ENCODE results near the gene CISD1. TPM values are rescaled to one million over a fixed set of nuclear protein-coding genes. Genes with fewer than 3 reads are reported as not detected.
A peak's percentile ranks its signal among the peaks of the same experiment; 100 is the strongest.

Gene CISD1
- polyA plus RNA-seq, 4 donors = 48.4 to 58.0 (median 54.6) TPM

DNA sequence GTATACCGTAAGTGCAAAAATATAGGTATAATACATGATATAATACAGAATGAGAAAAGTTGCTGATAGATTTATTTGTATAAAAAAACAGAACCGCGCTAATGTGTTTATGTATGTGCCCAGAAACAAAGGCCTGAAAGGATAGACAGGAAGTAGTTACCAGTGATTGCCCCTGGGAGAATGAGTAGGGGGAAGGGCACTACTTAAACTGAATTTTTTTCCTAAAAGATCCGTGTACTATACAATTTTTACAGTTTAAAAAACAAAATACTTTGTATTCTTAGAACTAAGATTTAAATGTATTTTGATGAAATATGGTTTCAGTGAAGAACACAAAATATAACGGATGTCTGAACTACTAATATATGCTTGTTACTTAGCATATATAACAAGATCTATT is 4.2 kb upstream of the CISD1 start:
- DNase-seq (ENCODE audit: low read depth in 4 of 4, low spot score in 2 of 4) = no peak

GRCh38 chr10:58265249-58265648 is 3.7 kb upstream of the CISD1 start:
- no peak for DNase-seq (ENCODE audit: low read depth in 4 of 4, low spot score in 2 of 4)

DNA sequence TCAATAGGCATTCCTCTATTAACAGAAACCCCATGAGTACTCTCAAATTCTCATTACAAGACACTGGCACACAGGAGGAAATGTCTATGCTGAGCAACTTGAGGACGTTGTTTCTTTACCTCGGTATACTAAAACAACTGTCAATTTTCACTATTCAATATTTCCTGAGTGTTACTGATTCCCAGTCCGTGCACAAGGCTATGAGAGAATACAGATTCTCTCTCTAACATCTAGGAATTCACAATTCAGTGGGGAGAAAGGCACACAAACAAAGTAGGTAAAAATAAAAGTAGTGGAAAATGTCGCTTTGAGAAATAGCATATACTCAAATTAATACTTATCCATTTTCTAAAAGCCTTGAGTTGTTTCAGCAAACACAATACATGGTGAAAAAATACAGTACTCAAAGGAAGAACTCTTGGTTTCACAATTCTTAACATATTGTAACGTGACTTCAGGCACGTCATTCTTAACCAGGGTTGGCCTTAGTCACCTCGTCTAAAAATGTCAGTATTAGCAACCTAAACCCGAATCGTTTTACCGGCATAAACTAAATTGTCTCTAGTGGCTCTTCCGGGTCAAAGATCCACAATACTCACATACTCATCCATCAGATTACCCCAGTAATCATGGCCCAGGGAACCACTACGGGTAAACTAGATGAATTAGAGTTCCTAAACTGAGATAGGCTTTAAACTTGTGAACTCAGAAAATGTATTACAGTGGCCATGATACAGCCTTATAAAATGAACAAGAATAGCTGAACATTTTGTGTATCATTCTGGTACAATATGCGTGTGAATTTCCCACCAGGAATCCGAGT is 2.7 kb upstream of the CISD1 start:
- peak in 1 of 4 donors; percentile 10 for DNase-seq (ENCODE audit: low read depth in 4 of 4, low spot score in 2 of 4)

DNA sequence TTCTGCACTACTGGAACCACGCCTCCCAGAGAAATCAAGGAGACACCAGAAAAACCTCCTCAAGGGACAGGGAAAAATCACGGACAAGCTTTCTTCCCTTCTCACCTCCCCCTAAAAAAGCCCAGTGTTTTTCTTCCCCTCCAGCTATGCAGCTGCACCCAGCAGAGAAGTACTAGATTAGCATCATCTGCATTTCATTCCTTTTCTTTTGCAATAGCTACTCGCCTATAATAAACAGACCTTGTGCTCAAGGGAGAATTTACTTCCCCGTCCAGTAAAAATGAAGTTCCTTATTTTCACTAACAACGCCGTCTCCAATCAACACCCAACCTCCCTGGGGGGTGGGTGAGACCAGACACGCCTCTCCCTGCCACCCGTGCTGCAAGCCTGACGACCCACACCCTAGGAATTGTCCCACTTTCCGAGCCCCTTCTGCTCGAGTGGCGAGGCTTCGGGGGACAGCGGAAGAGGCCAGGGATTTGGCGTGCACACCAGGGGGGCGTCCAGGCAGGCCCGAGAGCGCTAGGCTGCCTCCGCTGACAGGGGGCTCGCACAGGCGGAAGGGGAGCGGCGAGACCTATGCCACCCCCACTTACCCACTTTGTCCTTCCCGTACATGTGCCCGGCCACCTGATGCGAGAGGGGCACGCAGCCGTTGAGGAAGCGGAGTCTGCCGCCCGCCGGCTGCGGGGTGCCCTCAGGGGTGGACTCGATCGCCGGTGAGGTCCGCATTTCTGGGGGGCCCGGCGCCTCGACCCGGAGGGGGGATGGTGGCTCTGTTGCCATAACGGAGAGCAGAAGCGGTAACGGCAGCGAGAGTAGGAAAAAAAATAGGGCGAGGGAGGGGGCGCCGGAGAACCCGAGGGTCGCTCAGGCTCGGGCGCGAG is 1.9 kb upstream of the CISD1 start:
- DNase-seq (ENCODE audit: low read depth in 4 of 4, low spot score in 2 of 4) = peak in 2 of 4 donors; percentile 44 to 48

GRCh38 chr10:58267713-58268453 is 1.1 kb upstream of the CISD1 start, which contains the start of gene IPMK:
Gene IPMK, minus strand, starts transcription at chr10:58267894. Its CDS starts 283 bp downstream, at chr10:58267611.
- peak; percentile 59 to 76 (median 72) for DNase-seq (ENCODE audit: low read depth in 4 of 4, low spot score in 2 of 4)

GRCh38 chr10:58268454-58268945 is 462 bp upstream of the CISD1 start:
- peak in 2 of 4 donors; percentile 13 to 75 for DNase-seq (ENCODE audit: low read depth in 4 of 4, low spot score in 2 of 4)

- no peak for DNase-seq (ENCODE audit: low read depth in 4 of 4, low spot score in 2 of 4)
Measured at GRCh38 chr10:58269782-58270290, 874 bp downstream of the CISD1 start.

DNA sequence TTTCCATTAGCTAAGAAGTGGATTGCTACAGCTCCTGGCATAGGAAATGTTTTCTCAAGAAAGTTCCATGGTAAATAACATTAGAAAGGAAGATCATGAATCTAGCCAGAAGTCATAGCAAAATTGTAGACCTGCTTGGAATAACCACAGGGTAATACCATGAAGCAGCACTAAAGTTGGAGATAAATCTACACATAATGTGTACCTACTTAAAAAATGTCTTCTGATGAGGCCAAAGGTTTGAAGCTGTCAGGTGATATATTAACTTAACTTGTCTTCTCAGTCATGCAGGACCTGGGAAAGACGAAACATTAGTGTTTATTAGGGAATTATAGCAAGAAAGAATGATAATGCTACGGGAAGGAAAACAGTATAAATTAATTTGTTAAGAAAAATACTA is 6.3 kb downstream of the CISD1 start:
- no peak for DNase-seq (ENCODE audit: low read depth in 4 of 4, low spot score in 2 of 4)

GRCh38 chr10:58275908-58276307 is 6.9 kb downstream of the CISD1 start:
- DNase-seq (ENCODE audit: low read depth in 4 of 4, low spot score in 2 of 4) = no peak

- DNase-seq (ENCODE audit: low read depth in 4 of 4, low spot score in 2 of 4) = no peak
Measured at GRCh38 chr10:58278274-58278961, 9.5 kb downstream of the CISD1 start.

DNA sequence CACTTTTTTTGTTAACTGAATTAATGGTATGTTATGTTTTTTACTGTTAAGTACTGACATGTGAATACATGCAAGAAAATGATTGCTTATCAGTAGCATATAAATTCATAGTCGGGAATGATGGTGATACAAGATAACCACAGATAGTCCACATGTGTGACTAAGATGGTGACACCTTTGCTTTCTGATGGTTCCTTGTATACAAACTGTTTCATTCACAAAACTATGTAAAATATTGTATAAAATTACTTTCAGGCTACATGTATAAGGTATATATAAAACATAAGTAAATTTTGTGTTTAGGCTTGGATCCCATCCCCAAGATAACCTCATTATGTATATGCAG is 10.0 kb downstream of the CISD1 start:
- DNase-seq (ENCODE audit: low read depth in 4 of 4, low spot score in 2 of 4) = no peak

DNA sequence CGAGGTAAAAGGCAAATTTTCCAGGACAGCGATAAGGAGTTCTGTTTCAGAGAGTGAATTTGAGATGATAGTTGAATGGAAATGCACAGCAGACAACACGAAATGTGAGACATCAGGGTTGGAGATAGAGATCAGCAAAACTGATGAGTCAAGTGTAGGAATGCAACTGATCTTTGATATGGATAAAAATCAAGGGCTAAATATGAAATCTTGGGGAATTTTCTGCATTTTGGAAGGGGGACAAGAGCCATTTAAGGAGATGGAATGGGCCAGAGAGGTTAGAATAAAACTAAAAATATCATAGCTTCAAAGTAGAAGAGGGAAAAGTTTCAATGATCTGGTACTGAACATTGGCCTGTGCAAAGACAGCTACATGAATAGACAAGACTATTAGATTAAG is 11.5 kb downstream of the CISD1 start:
- no peak for DNase-seq (ENCODE audit: low read depth in 4 of 4, low spot score in 2 of 4)

DNA sequence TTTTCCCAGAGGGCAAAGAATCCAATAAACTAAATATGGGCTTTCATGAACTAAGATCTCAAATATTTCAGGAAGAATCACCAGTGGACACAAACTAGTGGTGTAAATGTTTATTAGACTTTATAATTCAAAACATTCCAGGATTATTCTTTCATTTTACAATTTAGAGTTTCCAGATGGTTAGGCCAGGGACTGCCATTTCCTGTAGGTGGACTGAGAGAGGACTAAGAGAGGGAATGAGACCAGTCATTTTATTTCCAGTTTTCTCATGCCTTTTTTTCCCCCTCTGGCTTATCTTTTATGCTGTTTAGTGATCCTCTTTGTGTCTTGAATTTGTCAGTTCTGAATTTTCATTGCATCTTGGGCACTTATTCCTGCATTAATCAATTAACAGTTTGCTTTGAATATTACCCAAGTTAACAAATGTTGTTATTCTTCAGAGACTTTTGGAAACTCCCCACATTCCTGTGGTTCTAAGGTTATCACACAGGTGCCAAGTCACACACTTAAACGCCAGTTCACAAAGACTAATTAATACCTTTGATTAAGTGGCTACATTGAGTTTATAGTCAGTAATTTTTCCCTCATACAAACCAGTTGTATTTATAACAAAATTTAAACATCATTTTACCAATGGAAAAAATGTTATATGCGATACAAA is 12.3 kb downstream of the CISD1 start:
- DNase-seq (ENCODE audit: low read depth in 4 of 4, low spot score in 2 of 4) = no peak

GRCh38 chr10:58282615-58283014 is 13.7 kb downstream of the CISD1 start:
- no peak for DNase-seq (ENCODE audit: low read depth in 4 of 4, low spot score in 2 of 4)

DNA sequence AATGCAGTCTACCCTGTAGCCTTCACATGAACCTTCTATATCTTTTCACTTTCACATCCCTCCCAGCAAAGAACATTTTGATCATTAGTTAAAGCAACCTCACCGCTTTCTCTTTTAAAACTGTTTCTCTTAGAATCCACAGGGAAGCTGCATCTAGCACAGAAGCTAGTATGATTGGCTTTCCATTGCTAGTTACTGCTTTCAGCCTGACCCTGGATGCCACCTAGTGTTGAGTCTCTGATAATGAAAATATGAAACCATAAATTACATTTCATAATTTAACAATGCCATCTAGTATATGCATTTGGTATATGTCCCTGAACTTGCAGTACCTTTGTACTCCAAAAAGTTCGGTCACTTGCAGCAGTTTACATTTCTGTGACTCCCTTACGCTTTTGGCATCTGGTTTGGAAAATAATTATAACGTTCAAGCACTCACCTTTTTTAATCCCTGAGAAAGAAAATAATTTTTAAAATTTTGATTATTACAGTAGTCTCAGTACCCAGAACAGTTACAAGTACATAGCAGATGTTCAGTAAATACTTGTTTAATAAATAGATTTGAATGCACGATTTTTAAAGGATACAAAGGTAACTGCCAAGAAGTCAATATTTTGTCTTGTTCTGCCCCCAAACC is 22.7 kb downstream of the CISD1 start:
- no peak for DNase-seq (ENCODE audit: low read depth in 4 of 4, low spot score in 2 of 4)

GRCh38 chr10:58293989-58294388 is 25.0 kb downstream of the CISD1 start:
- DNase-seq (ENCODE audit: low read depth in 4 of 4, low spot score in 2 of 4) = no peak

- peak in 3 of 4 donors; percentile 11 to 43 (median 20) for DNase-seq (ENCODE audit: low read depth in 4 of 4, low spot score in 2 of 4)
Measured at GRCh38 chr10:58299580-58299979, 30.6 kb downstream of the CISD1 start.

DNA sequence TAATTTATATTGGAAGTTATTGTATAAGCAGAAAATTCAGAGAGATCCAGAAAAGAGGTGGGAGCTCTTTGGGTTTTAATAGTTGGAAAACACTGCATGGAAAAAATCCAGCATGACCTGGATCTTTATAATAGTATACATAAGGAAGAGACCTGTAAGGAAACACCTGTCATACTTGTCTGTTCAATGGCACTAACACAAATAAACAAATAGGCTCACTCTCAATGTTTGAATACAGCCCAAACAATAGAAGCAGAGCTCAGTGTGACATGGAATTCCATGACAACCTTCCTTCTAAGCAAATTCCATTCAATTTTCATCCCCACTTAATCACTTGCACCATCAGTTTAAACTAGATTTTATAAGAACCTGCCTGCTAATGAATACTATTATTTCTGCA is 31.7 kb downstream of the CISD1 start:
- DNase-seq (ENCODE audit: low read depth in 4 of 4, low spot score in 2 of 4) = no peak

- no peak for DNase-seq (ENCODE audit: low read depth in 4 of 4, low spot score in 2 of 4)
Measured at GRCh38 chr10:58302254-58302653, 33.3 kb downstream of the CISD1 start.
